Measurements from ENCODE around the gene COL7A1. TPM values are rescaled to one million over a fixed set of nuclear protein-coding genes. Genes with fewer than 3 reads are reported as not detected.

Gene COL7A1
- total RNA-seq, 2 experiments from 2014 or later: 4.1 to 10.8 TPM

DNA sequence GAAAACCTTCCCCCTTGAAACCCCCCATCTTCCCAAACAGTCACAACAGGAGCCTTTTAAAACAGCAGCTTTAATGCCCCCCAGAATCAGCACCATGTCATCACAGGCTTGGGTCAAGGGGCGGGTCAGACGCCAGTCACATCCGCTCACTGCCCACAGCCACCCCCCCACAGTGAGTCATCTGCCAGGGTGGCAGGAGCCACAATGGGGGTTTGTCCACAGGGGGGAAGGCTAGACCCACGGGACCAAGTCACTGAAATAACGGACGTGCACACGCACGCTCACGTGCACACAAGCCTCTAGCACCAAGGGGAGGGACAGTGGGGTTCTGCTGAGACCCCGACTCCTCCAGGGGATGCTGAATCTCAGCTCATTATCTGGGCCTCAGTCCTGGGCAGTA, 31.1 kb downstream of the COL7A1 start:
- Histone ChIP-seq H3K79me2 (ENCODE audit: insufficient read depth, low read depth, low read length) (no peaks in the 10 kb centered on the region), H3K4me2 (ENCODE audit: low read length) (no peak overlapping the region), H3K9me3 (ENCODE audit: low read length) (no peaks in the 10 kb centered on the region), H3K4me3 (ENCODE audit: low read depth, low read length, poor library complexity, severe bottlenecking) (no peak overlapping the region), H3K4me1 (ENCODE audit: insufficient read depth, low read length, poor library complexity, severe bottlenecking) (peaks cover 21% of the 10 kb centered on the region), H4K20me1 (ENCODE audit: insufficient read depth, low read length) (no peaks in the 10 kb centered on the region), H3K36me3 (ENCODE audit: insufficient read depth, low read length) (no peaks in the 10 kb centered on the region), H2AFZ (ENCODE audit: low read length) (no peak overlapping the region), H3K27ac (ENCODE audit: low read depth, low read length, poor library complexity, severe bottlenecking) (no peak overlapping the region), H3K9me2 (ENCODE audit: insufficient read depth, low read length) (no peaks in the 10 kb centered on the region)
- no TSS peak for BruUV-seq (replicated peaks)
- DNase-seq (ENCODE audit: low spot score): no peak
- ChIA-PET POLR2A (no interaction called here), CTCF (ENCODE audit: unreplicated experiment) (no interaction called here)
- intact Hi-C loops (cut with micrococcal nuclease; ENCODE audit: unreplicated experiment): loop anchor here (5.0 kb wide), 1 partner anchor 98 kb away; the partner anchor contains the start of gene CELSR3
- TF ChIP-seq, protein P1, sequence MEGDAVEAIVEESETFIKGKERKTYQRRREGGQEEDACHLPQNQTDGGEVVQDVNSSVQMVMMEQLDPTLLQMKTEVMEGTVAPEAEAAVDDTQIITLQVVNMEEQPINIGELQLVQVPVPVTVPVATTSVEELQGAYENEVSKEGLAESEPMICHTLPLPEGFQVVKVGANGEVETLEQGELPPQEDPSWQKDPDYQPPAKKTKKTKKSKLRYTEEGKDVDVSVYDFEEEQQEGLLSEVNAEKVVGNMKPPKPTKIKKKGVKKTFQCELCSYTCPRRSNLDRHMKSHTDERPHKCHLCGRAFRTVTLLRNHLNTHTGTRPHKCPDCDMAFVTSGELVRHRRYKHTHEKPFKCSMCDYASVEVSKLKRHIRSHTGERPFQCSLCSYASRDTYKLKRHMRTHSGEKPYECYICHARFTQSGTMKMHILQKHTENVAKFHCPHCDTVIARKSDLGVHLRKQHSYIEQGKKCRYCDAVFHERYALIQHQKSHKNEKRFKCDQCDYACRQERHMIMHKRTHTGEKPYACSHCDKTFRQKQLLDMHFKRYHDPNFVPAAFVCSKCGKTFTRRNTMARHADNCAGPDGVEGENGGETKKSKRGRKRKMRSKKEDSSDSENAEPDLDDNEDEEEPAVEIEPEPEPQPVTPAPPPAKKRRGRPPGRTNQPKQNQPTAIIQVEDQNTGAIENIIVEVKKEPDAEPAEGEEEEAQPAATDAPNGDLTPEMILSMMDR (conservative IDR thresholded peaks at IDR 0.05; ENCODE audit: low read length): no peak
- no peak for TF ChIP-seq EZH2phosphoT487 (IDR thresholded peaks at IDR 0.05; ENCODE audit: borderline replicate concordance, low read depth, low read length)

DNA sequence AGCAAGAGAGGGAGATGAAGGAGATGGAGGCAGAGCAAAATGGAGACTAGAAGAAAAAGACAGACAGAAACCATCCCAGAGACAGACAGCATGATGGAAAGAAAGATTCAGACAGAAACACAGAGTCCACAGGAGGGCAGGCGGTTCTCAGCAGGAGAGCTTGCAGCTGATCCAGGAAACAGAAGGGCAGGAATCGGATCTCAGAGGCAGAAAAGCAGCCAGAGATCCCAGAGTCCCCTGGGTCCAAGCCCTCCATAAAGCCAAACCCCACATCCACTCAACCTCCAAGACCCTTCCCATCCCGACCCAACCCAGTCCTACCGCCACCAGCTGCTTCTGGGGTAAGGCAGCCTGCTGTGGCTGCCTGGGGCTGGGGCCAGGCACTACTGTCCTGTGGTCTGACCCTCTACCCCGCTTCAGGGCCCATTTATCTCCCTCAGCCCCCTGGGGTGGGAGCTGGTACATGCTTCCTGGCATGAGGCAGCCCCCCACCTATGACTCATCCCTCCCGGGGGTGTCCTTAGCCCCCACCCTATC, 31.7 kb downstream of the COL7A1 start, which contains the start of gene UCN2:
Gene UCN2 (minus strand): TSS at position 400 of the 537 bp plus-strand sequence. CDS start 657 bp downstream, outside the sequence.
- no peaks in the 10 kb centered on the region for H3K79me2 ChIP-seq (ENCODE audit: insufficient read depth, low read depth, low read length)
- H4K20me1 ChIP-seq (ENCODE audit: insufficient read depth, low read length): no peaks in the 10 kb centered on the region
- CTCF ChIA-PET (ENCODE audit: unreplicated experiment): no interaction called here
- H3K27ac ChIP-seq (ENCODE audit: low read depth, low read length, poor library complexity, severe bottlenecking): no peak within 1 kb of the TSS
- H3K36me3 ChIP-seq (ENCODE audit: insufficient read depth, low read length): no peaks in the 10 kb centered on the region
- peaks cover 26% of the 10 kb centered on the region for H3K4me1 ChIP-seq (ENCODE audit: insufficient read depth, low read length, poor library complexity, severe bottlenecking)
- H3K9me2 ChIP-seq (ENCODE audit: insufficient read depth, low read length): no peaks in the 10 kb centered on the region
- H3K4me3 ChIP-seq (ENCODE audit: low read depth, low read length, poor library complexity, severe bottlenecking): no peak within 1 kb of the TSS
- H3K4me2 ChIP-seq (ENCODE audit: low read length): no peak within 1 kb of the TSS
- H3K9me3 ChIP-seq (ENCODE audit: low read length): no peaks in the 10 kb centered on the region
- no TSS peak for BruUV-seq (replicated peaks)
- no peak within 1 kb of the TSS for H2AFZ ChIP-seq (ENCODE audit: low read length)
- POLR2A ChIA-PET: no interaction called here
- no peak for TF ChIP-seq EZH2phosphoT487 (IDR thresholded peaks at IDR 0.05; ENCODE audit: borderline replicate concordance, low read depth, low read length)
- TF ChIP-seq, protein P1 (conservative IDR thresholded peaks at IDR 0.05; ENCODE audit: low read length): no peak
- no peak for DNase-seq (ENCODE audit: low spot score)
- intact Hi-C loops (cut with micrococcal nuclease; ENCODE audit: unreplicated experiment): loop anchor here (5.0 kb wide), 1 partner anchor 99 kb away; the partner anchor contains the start of gene CELSR3

DNA sequence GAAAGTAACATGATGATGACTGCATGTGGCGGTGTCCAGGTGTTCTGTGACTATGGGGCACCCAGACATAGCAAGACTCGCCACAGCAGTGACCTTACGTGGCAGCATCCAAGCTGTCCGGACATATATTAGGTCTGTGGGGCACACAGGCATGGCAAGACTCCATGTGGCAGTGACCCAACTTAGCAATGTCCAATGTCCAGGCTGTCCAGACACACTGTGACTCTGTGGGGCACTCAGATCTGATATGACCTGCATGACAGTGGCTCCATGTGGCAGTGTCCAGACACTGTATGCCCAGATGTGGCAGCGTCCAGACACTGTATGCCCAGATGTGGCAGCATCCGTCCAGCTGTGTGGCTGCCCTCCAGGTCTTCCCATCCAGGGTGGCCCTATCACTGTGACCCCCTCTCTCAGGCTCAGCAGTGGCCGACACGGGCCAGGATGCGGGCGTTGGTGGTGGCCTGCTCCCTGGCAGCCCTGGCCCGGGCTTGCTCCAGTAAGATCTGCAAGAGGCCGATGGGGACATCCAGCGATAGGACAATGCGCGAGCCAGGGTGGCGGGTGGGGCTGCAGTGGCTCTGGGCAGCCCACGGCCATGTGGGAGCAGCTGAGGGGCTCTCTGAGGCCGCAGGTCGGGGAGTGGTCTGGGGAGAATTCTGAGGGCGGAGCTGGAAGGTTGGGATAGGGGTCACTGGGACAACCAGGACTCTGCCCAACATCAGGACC, 32.6 kb downstream of the COL7A1 start:
- Histone ChIP-seq H3K4me2 (ENCODE audit: low read length) (no peak overlapping the region), H3K9me3 (ENCODE audit: low read length) (no peaks in the 10 kb centered on the region), H3K4me3 (ENCODE audit: low read depth, low read length, poor library complexity, severe bottlenecking) (no peak overlapping the region), H3K27ac (ENCODE audit: low read depth, low read length, poor library complexity, severe bottlenecking) (no peak overlapping the region), H3K36me3 (ENCODE audit: insufficient read depth, low read length) (no peaks in the 10 kb centered on the region), H2AFZ (ENCODE audit: low read length) (no peak overlapping the region), H3K9me2 (ENCODE audit: insufficient read depth, low read length) (no peaks in the 10 kb centered on the region), H3K79me2 (ENCODE audit: insufficient read depth, low read depth, low read length) (no peaks in the 10 kb centered on the region), H4K20me1 (ENCODE audit: insufficient read depth, low read length) (no peaks in the 10 kb centered on the region), H3K4me1 (ENCODE audit: insufficient read depth, low read length, poor library complexity, severe bottlenecking) (peaks cover 35% of the 10 kb centered on the region)
- ChIA-PET CTCF (ENCODE audit: unreplicated experiment) (no interaction called here), POLR2A (no interaction called here)
- intact Hi-C loops (cut with micrococcal nuclease; ENCODE audit: unreplicated experiment): loop anchor here (5.0 kb wide), 1 partner anchor 100 kb away; the partner anchor contains the start of gene CELSR3
- TF ChIP-seq, protein P1 (conservative IDR thresholded peaks at IDR 0.05; ENCODE audit: low read length): no peak
- TF ChIP-seq EZH2phosphoT487 (IDR thresholded peaks at IDR 0.05; ENCODE audit: borderline replicate concordance, low read depth, low read length): no peak
- BruUV-seq (replicated peaks): no TSS peak
- no peak for DNase-seq (ENCODE audit: low spot score)
